H7 (cell line): ENCODE data around the gene EIF5AL1. TPM values are rescaled to one million over a fixed set of nuclear protein-coding genes. Genes with fewer than 3 reads are reported as not detected.
"Not testable (repeated sequence)": the region's sequence is repeated elsewhere in the genome, so short reads cannot be mapped to it uniquely, and the experiment has no call there.

Source experiments
- DNase-seq: peaks from one replicate; pipeline ENCODE4 v3.0.0; 2012
- H3K27me3 ChIP-seq: 2 replicates; pipeline ENCODE4 v1.6.0; 2011; ENCODE audit warnings: mild to moderate bottlenecking, low read length; ENCODE audit not compliant: control insufficient read depth, insufficient read depth
- H3K36me3 ChIP-seq: replicated peaks from 2 replicates; pipeline ENCODE4 v1.5.1; 2011; ENCODE audit warnings: low read length; ENCODE audit not compliant: control insufficient read depth, insufficient read depth
- H3K4me3 ChIP-seq: 2 replicates; pipeline ENCODE4 v1.5.1; 2011; ENCODE audit warnings: low read depth, mild to moderate bottlenecking, control low read depth, low read length, moderate library complexity; ENCODE audit not compliant: insufficient read depth
- total RNA-seq: library from RNA; depleted of rRNA; stranded (reverse); fragments of >200 nt; shearing (Covaris generic); gene quantifications from 2 replicates; pipeline ENCODE4 v1.2.3, GENCODE V29; 2014; rRNA removed

The EIF5AL1 gene
- total RNA-seq, 1 experiment from 2014 or later, result 0.73 TPM

GRCh38 chr10:79547128-79547527 lies 34.8 kb downstream of the EIF5AL1 start:
- not testable (repeated sequence) for H3K36me3 ChIP-seq, DNase-seq, H3K27me3 ChIP-seq, H3K4me3 ChIP-seq

- Histone ChIP-seq H3K4me3 (no peak overlapping the region), H3K36me3 (no peaks in the 10 kb centered on the region), H3K27me3 (no peaks in the 10 kb centered on the region)
- DNase-seq, result no peak
Observed at GRCh38 chr10:79547973-79548372, 35.6 kb downstream of the EIF5AL1 start.

- Histone ChIP-seq H3K4me3 (no peak overlapping the region), H3K27me3 (no peaks in the 10 kb centered on the region), H3K36me3 (no peaks in the 10 kb centered on the region)
- DNase-seq, result no peak
Observed at GRCh38 chr10:79552143-79552542, 39.8 kb downstream of the EIF5AL1 start.

GRCh38 chr10:79555354-79556309 lies 43.3 kb downstream of the EIF5AL1 start:
- Histone ChIP-seq H3K27me3 (no peaks in the 10 kb centered on the region), H3K36me3 (no peaks in the 10 kb centered on the region), H3K4me3 (no peak overlapping the region)
- no peak for DNase-seq

GRCh38 chr10:79556961-79557360 lies 44.6 kb downstream of the EIF5AL1 start:
- not testable (repeated sequence) for DNase-seq, H3K36me3 ChIP-seq, H3K27me3 ChIP-seq, H3K4me3 ChIP-seq

GRCh38 chr10:79559726-79560125 lies 47.4 kb downstream of the EIF5AL1 start:
- DNase-seq, result no peak
- no peaks in the 10 kb centered on the region for H3K36me3 ChIP-seq
- peaks cover 8% of the 10 kb centered on the region for H3K27me3 ChIP-seq
- no peak overlapping the region for H3K4me3 ChIP-seq

- Histone ChIP-seq H3K27me3 (peaks cover 8% of the 10 kb centered on the region), H3K4me3 (no peak within 1 kb of the TSS), H3K36me3 (no peaks in the 10 kb centered on the region)
- DNase-seq, result no peak
Observed at GRCh38 chr10:79560160-79560709, 47.9 kb downstream of the EIF5AL1 start, which contains the start of gene SFTPA2. Gene SFTPA2 (minus strand): TSS chr10:79560407. CDS start chr10:79559483, 924 bp downstream.

GRCh38 chr10:79561257-79561656 lies 48.9 kb downstream of the EIF5AL1 start:
- Histone ChIP-seq H3K36me3 (no peaks in the 10 kb centered on the region), H3K27me3 (peaks cover 8% of the 10 kb centered on the region), H3K4me3 (no peak overlapping the region)
- DNase-seq, result no peak

- Histone ChIP-seq H3K27me3 (peaks cover 8% of the 10 kb centered on the region), H3K36me3 (no peaks in the 10 kb centered on the region), H3K4me3 (peak overlapping the region; percentile 2; the same call in 1 of the 2 replicates)
- peak; percentile 81 for DNase-seq
Observed at GRCh38 chr10:79562135-79562756, 49.9 kb downstream of the EIF5AL1 start.

- Histone ChIP-seq H3K4me3 (no peak overlapping the region), H3K27me3 (peaks cover 8% of the 10 kb centered on the region), H3K36me3 (no peaks in the 10 kb centered on the region)
- DNase-seq, result no peak
Observed at GRCh38 chr10:79563426-79563825, 51.1 kb downstream of the EIF5AL1 start.

Other genes starting within 250 kb of the EIF5AL1 start
- gene PPIF, start 165.1 kb upstream of the EIF5AL1 start, total RNA-seq, result 78.6 and 87.5 TPM in 2 replicates
- gene ZCCHC24, start 66.9 kb upstream of the EIF5AL1 start, total RNA-seq, result 7.5 and 9.0 TPM in 2 replicates
- gene SFTPA2, start 47.9 kb downstream of the EIF5AL1 start, total RNA-seq, result not detected in 2 replicates
- gene SFTPA1, start 98.4 kb downstream of the EIF5AL1 start, total RNA-seq, result not detected in 2 replicates
- 0.11 and 0.59 TPM in 2 replicates for gene NUTM2B, start 190.7 kb downstream of the EIF5AL1 start, total RNA-seq